OCI-LY1 (cell line): ENCODE data around the gene SSTR4.

Experiments used
- H2AFZ ChIP-seq: fragments of 200-600 bp; sonication (generic), shearing (Covaris generic); 2 replicates; pipeline ENCODE4 v1.6.0; 2014; ENCODE audit warnings: antibody characterized with exemption, mild to moderate bottlenecking, low read length
- H3F3A ChIP-seq: fragments of 200-600 bp; sonication (generic), shearing (Covaris generic); 2 replicates; pipeline ENCODE4 v1.6.0; 2014; ENCODE audit warnings: mild to moderate bottlenecking, antibody characterized with exemption, low read length, moderate library complexity; ENCODE audit not compliant: insufficient read depth
- H3K27ac ChIP-seq: fragments of 200-600 bp; sonication (generic); 2 replicates; pipeline ENCODE4 v1.5.1; 2014; ENCODE audit warnings: low read length, mixed run types, mild to moderate bottlenecking, low read depth; ENCODE audit not compliant: poor library complexity, severe bottlenecking
- H3K27me3 ChIP-seq: fragments of 200-600 bp; sonication (generic); 2 replicates; pipeline ENCODE4 v1.6.0; 2014; ENCODE audit warnings: antibody characterized with exemption, mild to moderate bottlenecking, low read length, moderate library complexity; ENCODE audit not compliant: insufficient read depth
- H3K36me3 ChIP-seq: fragments of 200-600 bp; sonication (generic); 2 replicates; pipeline ENCODE4 v1.6.1; 2014; ENCODE audit warnings: mild to moderate bottlenecking, antibody characterized with exemption, low read length, moderate library complexity, mixed read lengths; ENCODE audit not compliant: insufficient read depth
- H3K4me1 ChIP-seq: fragments of 200-600 bp; sonication (generic); 2 replicates; pipeline ENCODE4 v1.5.1; 2014; ENCODE audit warnings: mild to moderate bottlenecking, low read length, moderate library complexity; ENCODE audit not compliant: insufficient read depth, severe bottlenecking
- H3K4me2 ChIP-seq: fragments of 200-600 bp; sonication (generic), shearing (Covaris generic); 2 replicates; pipeline ENCODE4 v1.6.1; 2014; ENCODE audit warnings: low read length
- H3K4me3 ChIP-seq: fragments of 200-600 bp; sonication (generic); 2 replicates; pipeline ENCODE4 v1.5.1; 2014; ENCODE audit warnings: low read length, low read depth, mild to moderate bottlenecking, mixed read lengths; ENCODE audit not compliant: poor library complexity, severe bottlenecking
- H3K79me2 ChIP-seq: fragments of 200-600 bp; shearing (Covaris generic); 2 replicates; pipeline ENCODE4 v1.6.1; 2016; ENCODE audit warnings: mixed run types, low read length, mixed read lengths; ENCODE audit not compliant: insufficient read depth
- H3K9ac ChIP-seq: fragments of 200-600 bp; sonication (generic), shearing (Covaris generic); 2 replicates; pipeline ENCODE4 v1.6.1; 2014; ENCODE audit warnings: mild to moderate bottlenecking, low read length, mixed read lengths
- H3K9me2 ChIP-seq: fragments of 200-600 bp; sonication (generic), shearing (Covaris generic); 2 replicates; pipeline ENCODE4 v1.6.1; 2014; ENCODE audit warnings: low read depth, mild to moderate bottlenecking, low read length, mixed read lengths
- H3K9me3 ChIP-seq: fragments of 200-600 bp; shearing (Covaris generic); 2 replicates; pipeline ENCODE4 v1.6.1; 2014; ENCODE audit warnings: low read length, mixed read lengths
- H4K20me1 ChIP-seq: fragments of 200-600 bp; sonication (generic), shearing (Covaris generic); 2 replicates; pipeline ENCODE4 v1.6.0; 2016; ENCODE audit warnings: mild to moderate bottlenecking, low read length; ENCODE audit not compliant: insufficient read depth
- CTCF ChIP-seq: fragments of 200-600 bp; sonication (generic), shearing (Covaris generic); IDR thresholded peaks from 2 replicates; pipeline ENCODE4 v1.5.1; 2017; ENCODE audit warnings: mild to moderate bottlenecking, antibody characterized with exemption, low read length, moderate library complexity, mixed read lengths
- EZH2 ChIP-seq: fragments of 200-600 bp; sonication (generic), shearing (Covaris generic); IDR thresholded peaks from 2 replicates; pipeline ENCODE4 v1.8.0; 2017; ENCODE audit warnings: borderline replicate concordance, mixed run types, mild to moderate bottlenecking, antibody characterized with exemption, low read length, moderate library complexity, mixed read lengths

The SSTR4 gene

DNA sequence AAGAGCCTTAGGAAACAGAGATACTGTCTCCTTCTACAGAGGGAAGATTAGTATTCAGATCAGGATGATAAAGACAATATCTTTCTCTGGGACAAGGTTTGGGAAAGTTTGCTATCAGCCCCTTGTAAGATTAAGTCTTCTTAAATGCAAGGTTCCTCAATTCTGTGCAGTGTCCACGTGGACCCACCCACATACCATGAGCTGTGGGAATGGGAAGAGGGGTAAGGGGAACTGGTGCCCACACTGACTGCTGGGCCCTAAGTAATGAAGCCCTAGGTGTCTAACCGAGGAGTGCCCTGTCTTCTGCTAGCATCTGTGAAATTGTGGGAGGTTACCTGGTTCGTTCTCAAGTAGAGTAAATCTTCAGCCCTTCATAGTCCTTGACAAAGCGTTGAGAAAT lies 5.8 kb upstream of the SSTR4 start:
- H3K27me3 ChIP-seq: no peaks in the 10 kb centered on the region
- no peaks in the 10 kb centered on the region for H3K9me2 ChIP-seq
- no peaks in the 10 kb centered on the region for H3K9me3 ChIP-seq
- H3K4me2 ChIP-seq: no peak overlapping the region
- H3K79me2 ChIP-seq: no peaks in the 10 kb centered on the region
- no peaks in the 10 kb centered on the region for H3F3A ChIP-seq
- H4K20me1 ChIP-seq: no peaks in the 10 kb centered on the region
- no peak overlapping the region for H2AFZ ChIP-seq
- H3K9ac ChIP-seq: no peak overlapping the region
- H3K36me3 ChIP-seq: no peaks in the 10 kb centered on the region
- no peak overlapping the region for H3K27ac ChIP-seq
- H3K4me3 ChIP-seq: no peak overlapping the region
- H3K4me1 ChIP-seq: no peaks in the 10 kb centered on the region
- TF ChIP-seq EZH2 (no peak), CTCF (no peak)

- no peaks in the 10 kb centered on the region for H3K4me1 ChIP-seq
- H3K36me3 ChIP-seq: no peaks in the 10 kb centered on the region
- TF ChIP-seq CTCF (no peak), EZH2 (no peak)
- H3K9ac ChIP-seq: no peak overlapping the region
- no peaks in the 10 kb centered on the region for H3K79me2 ChIP-seq
- H3K27ac ChIP-seq: no peak overlapping the region
- H3K9me3 ChIP-seq: no peaks in the 10 kb centered on the region
- no peak overlapping the region for H3K4me3 ChIP-seq
- no peak overlapping the region for H3K4me2 ChIP-seq
- H3F3A ChIP-seq: no peaks in the 10 kb centered on the region
- H4K20me1 ChIP-seq: no peaks in the 10 kb centered on the region
- no peak overlapping the region for H2AFZ ChIP-seq
- H3K9me2 ChIP-seq: no peaks in the 10 kb centered on the region
- no peaks in the 10 kb centered on the region for H3K27me3 ChIP-seq
Measured at GRCh38 chr20:23031346-23031745, 3.8 kb upstream of the SSTR4 start.

DNA sequence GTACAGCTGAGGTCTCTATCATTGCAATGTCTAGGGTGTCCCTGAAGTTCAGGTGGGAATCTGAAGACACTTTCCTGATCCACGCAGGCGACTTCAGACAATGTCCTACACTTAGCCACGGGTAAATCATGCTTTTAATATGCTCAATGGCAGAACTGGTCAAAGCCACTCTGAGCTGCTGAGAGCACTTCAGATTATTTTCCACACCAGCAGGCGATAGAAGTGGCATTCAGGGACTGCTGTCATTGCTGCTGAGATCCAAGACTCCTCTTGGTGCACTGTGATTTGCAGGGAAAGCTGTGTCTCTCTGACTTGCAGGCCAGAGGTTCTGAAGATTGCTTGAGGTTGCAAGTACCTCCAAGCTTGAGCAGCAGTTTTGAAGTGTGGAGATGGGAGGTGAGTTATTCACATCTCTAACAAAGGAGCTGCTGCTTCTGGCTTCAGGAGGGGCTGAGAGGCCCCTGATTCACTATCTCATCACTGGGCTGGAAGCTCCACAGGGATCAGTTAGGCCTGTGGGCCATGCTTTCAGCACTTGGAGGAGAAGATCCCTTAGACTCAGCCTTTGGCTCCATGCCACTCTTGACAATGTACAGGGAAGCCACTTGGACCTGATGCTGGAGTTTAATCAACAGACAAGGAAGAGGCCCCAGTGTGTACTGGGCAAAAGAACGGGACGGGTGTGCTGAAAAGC lies 2.9 kb upstream of the SSTR4 start:
- Histone ChIP-seq H4K20me1 (no peaks in the 10 kb centered on the region), H3K4me1 (no peaks in the 10 kb centered on the region), H3K4me3 (no peak overlapping the region), H3K79me2 (no peaks in the 10 kb centered on the region), H3K27ac (no peak overlapping the region), H3F3A (no peaks in the 10 kb centered on the region), H3K9me2 (no peaks in the 10 kb centered on the region), H2AFZ (no peak overlapping the region), H3K9me3 (no peaks in the 10 kb centered on the region), H3K9ac (no peak overlapping the region), H3K36me3 (no peaks in the 10 kb centered on the region), H3K27me3 (no peaks in the 10 kb centered on the region), H3K4me2 (no peak overlapping the region)
- TF ChIP-seq EZH2: no peak
- no peak for TF ChIP-seq CTCF
